A673 (cell line): ENCODE data around the gene SGMS1.

ENCODE experiments used
- CTCF ChIP-seq: fragments of 300-800, 200-600 bp; sonication (generic); conservative IDR thresholded peaks from 2 replicates; pipeline ENCODE4 v1.5.1; 2017; ENCODE audit warnings: low read depth, mild to moderate bottlenecking, antibody characterized with exemption, low read length, moderate library complexity, mixed read lengths
- EZH2 ChIP-seq: fragments of 200-600 bp; sonication (generic); IDR thresholded peaks from 2 replicates; pipeline ENCODE4 v1.6.1; 2017; ENCODE audit warnings: borderline replicate concordance, low read depth, mild to moderate bottlenecking, mixed read lengths, antibody characterized with exemption, low read length; ENCODE audit not compliant: poor library complexity, severe bottlenecking

GRCh38 chr10:50347394-50347802 is 276.4 kb downstream of the SGMS1 start:
- TF ChIP-seq CTCF (no peak), EZH2 (no peak)
